Progenitor cell of endocrine pancreas (in vitro differentiated cells): ENCODE results near the gene NDRG2. TPM values are rescaled to one million over a fixed set of nuclear protein-coding genes. Genes with fewer than 3 reads are reported as not detected.

Experiments used
- DNase-seq: peaks from one replicate; pipeline ENCODE4 v3.0.0; 2021; ENCODE audit warnings: low spot score; ENCODE audit not compliant: unreplicated experiment
- H3K27ac Mint-ChIP-seq: 2 replicates; pipeline ENCODE4 v1.8.0; 2021; ENCODE audit warnings: mild to moderate bottlenecking, moderate library complexity, mixed read lengths
- H3K27me3 Mint-ChIP-seq: 2 replicates; pipeline ENCODE4 v1.8.0; 2021; ENCODE audit warnings: mixed read lengths
- H3K36me3 Mint-ChIP-seq: 2 replicates; pipeline ENCODE4 v1.8.0; 2022; ENCODE audit warnings: mixed read lengths; ENCODE audit not compliant: insufficient read depth
- H3K4me1 Mint-ChIP-seq: 2 replicates; pipeline ENCODE4 v1.8.0; 2021; ENCODE audit warnings: low read depth, mixed read lengths
- H3K4me3 Mint-ChIP-seq: 2 replicates; pipeline ENCODE4 v1.8.0; 2021; ENCODE audit warnings: low read depth, mild to moderate bottlenecking, moderate library complexity, mixed read lengths
- H3K9me3 Mint-ChIP-seq: 2 replicates; pipeline ENCODE4 v1.8.0; 2021; ENCODE audit warnings: low read depth, mixed read lengths
- total RNA-seq: library from RNA; stranded (reverse); gene quantifications from 2 replicates; pipeline ENCODE4 v1.2.1, GENCODE V29; 2021
- TF ChIP-seq, protein P1 (sequence below): fragments of 200-600 bp; sonication (generic); IDR thresholded peaks from one replicate; pipeline ENCODE4 v1.5.0; 2021; ENCODE audit warnings: antibody characterized with exemption, mild to moderate bottlenecking; ENCODE audit not compliant: unreplicated experiment

The NDRG2 gene
- total RNA-seq, 1 donor from 2014 or later, result 61.5 TPM

DNA sequence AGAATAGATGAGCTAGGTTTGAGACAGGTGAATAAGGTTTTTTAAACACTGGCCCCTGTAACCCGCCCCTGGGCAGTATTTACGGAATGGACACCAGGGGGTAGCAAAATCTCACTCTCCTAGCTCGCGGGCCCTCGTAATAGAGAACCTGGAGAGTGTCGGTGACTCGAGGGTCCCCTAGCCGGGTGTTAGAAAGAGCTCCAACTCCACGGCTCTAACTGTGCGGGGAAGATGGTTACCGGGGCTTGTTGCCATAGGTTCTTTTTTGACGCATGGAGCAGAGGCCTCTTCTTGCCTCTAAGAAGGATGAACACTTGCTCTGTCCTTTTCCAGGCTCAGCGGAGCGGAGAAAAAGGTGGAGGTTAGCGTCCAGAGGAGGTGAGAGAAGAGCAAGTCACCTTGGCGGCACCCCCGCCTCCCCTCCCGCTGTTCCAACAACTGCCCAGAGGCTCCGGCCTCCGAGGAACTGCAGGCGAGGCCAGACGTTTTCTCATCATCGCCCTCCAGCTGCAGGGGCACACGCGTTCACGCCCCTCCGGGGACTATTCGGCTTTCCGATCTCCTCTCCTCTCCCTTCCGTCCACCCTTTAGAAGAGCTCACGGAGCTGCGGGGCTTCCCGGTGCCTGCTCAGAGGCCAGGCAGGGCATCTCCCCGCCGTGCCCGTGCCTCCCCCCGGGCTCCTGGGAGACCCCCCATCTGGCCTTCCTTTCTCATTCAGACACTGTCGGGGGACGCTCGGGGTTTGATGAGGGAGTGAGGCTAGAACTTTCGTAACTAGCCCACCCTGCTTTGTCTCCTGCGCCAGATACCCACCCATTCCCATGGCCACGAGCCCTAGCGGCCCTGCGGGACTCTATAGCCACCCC lies 43.9 kb upstream of the NDRG2 start:
- H3K27me3 Mint-ChIP-seq, result peaks cover 22% of the 10 kb centered on the region

DNA sequence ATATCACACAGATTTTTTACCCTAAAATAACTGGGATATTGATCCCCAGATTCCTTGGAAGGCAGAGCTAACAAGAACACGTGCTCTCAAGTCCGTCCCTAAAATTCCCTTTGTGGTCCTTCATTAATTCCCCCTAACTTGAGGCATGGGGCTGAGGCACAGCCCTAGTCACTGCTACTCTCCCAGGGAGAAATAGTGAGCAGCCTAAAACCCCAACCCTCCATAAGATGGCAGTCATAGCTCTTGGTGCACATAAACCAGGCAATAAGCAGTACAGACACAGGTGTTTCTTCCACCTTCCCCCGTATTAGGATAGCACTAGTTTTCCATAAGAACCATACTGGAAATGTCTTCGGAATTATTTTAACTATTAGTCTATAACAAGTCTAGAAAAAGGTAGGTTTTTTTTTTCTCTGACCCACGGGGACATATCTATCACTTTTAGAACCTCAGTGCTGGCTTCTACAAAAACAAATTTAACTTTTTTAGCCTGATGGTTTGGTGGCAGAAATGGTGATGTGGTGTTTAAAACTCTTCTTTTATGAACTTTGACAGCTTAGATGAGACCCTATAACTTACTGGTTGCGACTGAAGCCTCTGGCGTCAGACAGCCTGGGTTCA lies 42.1 kb upstream of the NDRG2 start:
- DNase-seq, result no peak
- H3K4me1 Mint-ChIP-seq, result peaks cover 28% of the 10 kb centered on the region
- H3K4me3 Mint-ChIP-seq, result no peak overlapping the region
- H3K27me3 Mint-ChIP-seq, result peaks cover 22% of the 10 kb centered on the region
- peak overlapping the region; percentile 43 for H3K27ac Mint-ChIP-seq
- TF ChIP-seq, protein P1, sequence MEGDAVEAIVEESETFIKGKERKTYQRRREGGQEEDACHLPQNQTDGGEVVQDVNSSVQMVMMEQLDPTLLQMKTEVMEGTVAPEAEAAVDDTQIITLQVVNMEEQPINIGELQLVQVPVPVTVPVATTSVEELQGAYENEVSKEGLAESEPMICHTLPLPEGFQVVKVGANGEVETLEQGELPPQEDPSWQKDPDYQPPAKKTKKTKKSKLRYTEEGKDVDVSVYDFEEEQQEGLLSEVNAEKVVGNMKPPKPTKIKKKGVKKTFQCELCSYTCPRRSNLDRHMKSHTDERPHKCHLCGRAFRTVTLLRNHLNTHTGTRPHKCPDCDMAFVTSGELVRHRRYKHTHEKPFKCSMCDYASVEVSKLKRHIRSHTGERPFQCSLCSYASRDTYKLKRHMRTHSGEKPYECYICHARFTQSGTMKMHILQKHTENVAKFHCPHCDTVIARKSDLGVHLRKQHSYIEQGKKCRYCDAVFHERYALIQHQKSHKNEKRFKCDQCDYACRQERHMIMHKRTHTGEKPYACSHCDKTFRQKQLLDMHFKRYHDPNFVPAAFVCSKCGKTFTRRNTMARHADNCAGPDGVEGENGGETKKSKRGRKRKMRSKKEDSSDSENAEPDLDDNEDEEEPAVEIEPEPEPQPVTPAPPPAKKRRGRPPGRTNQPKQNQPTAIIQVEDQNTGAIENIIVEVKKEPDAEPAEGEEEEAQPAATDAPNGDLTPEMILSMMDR, result no peak
- no peaks in the 10 kb centered on the region for H3K36me3 Mint-ChIP-seq
- H3K9me3 Mint-ChIP-seq, result no peaks in the 10 kb centered on the region

More for the DNA sequence above, 43.9 kb upstream of the NDRG2 start:
- peaks cover 24% of the 10 kb centered on the region for H3K4me1 Mint-ChIP-seq
- H3K4me3 Mint-ChIP-seq, result peak overlapping the region; percentile 81
- no peaks in the 10 kb centered on the region for H3K9me3 Mint-ChIP-seq
- TF ChIP-seq, protein P1, result peak; percentile 68
- H3K27ac Mint-ChIP-seq, result peak overlapping the region; percentile 84
- peaks cover 5% of the 10 kb centered on the region for H3K36me3 Mint-ChIP-seq
- DNase-seq, result peak; percentile 51

DNA sequence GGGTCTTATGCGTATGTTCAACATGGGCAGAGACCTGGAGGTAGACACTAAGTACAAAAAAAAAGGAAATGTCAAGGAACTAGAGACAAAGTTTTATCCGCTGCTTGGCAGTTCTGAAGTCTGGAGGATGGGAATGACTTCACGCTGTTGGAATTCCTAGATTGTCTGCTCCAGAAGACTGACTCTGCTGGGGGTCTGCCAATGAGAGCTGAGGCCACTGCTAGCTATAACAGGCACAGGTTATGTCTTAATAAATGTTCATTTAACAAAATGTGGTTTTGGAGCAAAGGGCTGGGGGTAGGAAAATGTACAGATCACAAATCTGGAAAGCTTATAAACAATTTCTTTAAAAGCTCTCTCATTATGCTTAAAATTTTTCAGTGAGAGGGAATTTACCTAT lies 38.6 kb upstream of the NDRG2 start:
- TF ChIP-seq, protein P1, result no peak
- H3K9me3 Mint-ChIP-seq, result no peaks in the 10 kb centered on the region
- peaks cover 15% of the 10 kb centered on the region for H3K27me3 Mint-ChIP-seq
- no peak overlapping the region for H3K4me3 Mint-ChIP-seq
- peaks cover 27% of the 10 kb centered on the region for H3K4me1 Mint-ChIP-seq
- DNase-seq, result no peak
- no peaks in the 10 kb centered on the region for H3K36me3 Mint-ChIP-seq
- peak overlapping the region; percentile 84 for H3K27ac Mint-ChIP-seq

DNA sequence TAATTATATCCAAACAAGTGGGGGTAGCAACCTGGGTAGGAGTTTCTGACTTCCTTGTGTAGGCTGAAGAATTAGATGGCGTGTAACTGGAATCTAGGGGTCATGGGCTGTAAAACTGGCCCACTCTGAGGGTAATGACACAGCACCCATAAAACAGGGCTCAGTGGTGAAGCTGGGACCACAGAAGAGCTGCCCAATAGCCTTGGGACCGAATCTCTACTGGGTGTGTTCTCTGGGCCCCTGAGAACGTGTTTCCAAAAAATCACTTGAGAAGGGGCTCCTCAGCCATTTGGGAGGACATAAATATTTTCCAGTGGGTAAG lies 36.4 kb upstream of the NDRG2 start:
- H3K27ac Mint-ChIP-seq, result no peak overlapping the region
- H3K4me3 Mint-ChIP-seq, result no peak overlapping the region
- H3K9me3 Mint-ChIP-seq, result no peaks in the 10 kb centered on the region
- H3K27me3 Mint-ChIP-seq, result peaks cover 9% of the 10 kb centered on the region
- TF ChIP-seq, protein P1, result no peak
- no peaks in the 10 kb centered on the region for H3K36me3 Mint-ChIP-seq
- no peak for DNase-seq
- H3K4me1 Mint-ChIP-seq, result peaks cover 27% of the 10 kb centered on the region

DNA sequence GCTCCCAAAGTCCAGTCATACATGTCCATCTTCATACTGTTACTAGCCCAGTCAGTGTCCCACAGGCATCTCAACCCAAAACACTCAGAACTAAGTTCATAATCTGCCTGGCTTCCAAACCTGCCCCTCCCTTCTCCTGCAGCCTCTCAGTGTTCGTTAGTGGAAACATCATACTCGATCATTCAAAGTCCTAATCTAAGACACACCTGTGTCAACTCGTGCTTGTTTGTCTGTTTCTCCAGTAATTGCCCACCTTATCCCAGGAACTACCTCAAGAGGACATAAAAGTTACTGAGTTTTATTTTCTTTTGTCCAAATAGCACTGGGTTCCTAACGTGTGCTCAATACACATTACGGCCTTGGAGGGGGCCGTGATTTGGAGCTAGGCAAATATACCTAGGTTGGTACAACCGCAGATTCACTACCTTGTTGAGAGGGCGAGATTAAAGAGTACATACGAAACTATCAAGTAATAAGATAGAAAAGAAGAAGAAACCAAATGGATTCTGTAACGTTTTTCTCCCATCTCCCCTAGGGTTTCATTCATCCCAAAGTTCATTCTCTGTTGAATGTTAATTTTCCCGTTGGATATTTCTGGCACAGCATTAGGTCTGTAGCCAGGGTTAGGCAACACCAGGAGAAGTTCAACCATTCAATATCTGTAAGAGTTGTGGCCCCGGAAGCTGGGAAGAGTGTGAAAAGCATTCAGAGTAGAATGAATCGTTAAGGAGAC lies 35.9 kb upstream of the NDRG2 start:
- Mint-ChIP-seq H3K36me3 (no peaks in the 10 kb centered on the region), H3K27ac (peak overlapping the region; percentile 31), H3K4me3 (peak overlapping the region; percentile 8), H3K9me3 (no peaks in the 10 kb centered on the region), H3K27me3 (peaks cover 6% of the 10 kb centered on the region), H3K4me1 (peaks cover 30% of the 10 kb centered on the region)
- DNase-seq, result no peak
- TF ChIP-seq, protein P1, result no peak
